A549 (cell line): ENCODE measurements around the gene TAF3.

Experiments
- CTCF ChIP-seq: fragments of >200 bp; sonication (Bioruptor Twin); formaldehyde crosslinking; IDR thresholded peaks from 3 replicates; pipeline ENCODE4 v1.5.1; 2016
- NR3C1 ChIP-seq: fragments of >200 bp; sonication (Bioruptor Twin); formaldehyde crosslinking; IDR thresholded peaks from 3 replicates; pipeline ENCODE4 v1.6.1; 2017
- PBX3 ChIP-seq: IDR thresholded peaks from 2 replicates; pipeline ENCODE4 v1.6.1; 2012
- POLR2A ChIP-seq: IDR thresholded peaks from 2 replicates; pipeline ENCODE4 v1.6.1; 2012; ENCODE audit warnings: mild to moderate bottlenecking, low read length
- RNF2 ChIP-seq: fragments of 200-600 bp; sonication (generic); IDR thresholded peaks from 2 replicates; pipeline ENCODE4 v1.6.1; 2016; ENCODE audit warnings: low read depth, mild to moderate bottlenecking, antibody characterized with exemption, moderate library complexity, borderline replicate concordance
- TP53 ChIP-seq: fragments of 250-450 bp; sonication (Bioruptor Pico); IDR thresholded peaks from 2 replicates; pipeline ENCODE4 v1.5.0; 2021; ENCODE audit warnings: mild to moderate bottlenecking, moderate library complexity

GRCh38 chr10:8059191-8059936 is 241.1 kb downstream of the TAF3 start:
- TF ChIP-seq CTCF (no peak), POLR2A (no peak), RNF2 (no peak), TP53 (CRISPR knock-in tag) (no peak), NR3C1 (no peak), PBX3 (no peak)
